Femur (tissue), 1 donor: Measurements from ENCODE around the gene GGCX.
"Not testable (repeated sequence)": the region's sequence is repeated elsewhere in the genome, so short reads cannot be mapped to it uniquely, and the experiment has no call there.

Experiments
- DNase-seq: peaks from one replicate; pipeline ENCODE4 v3.0.0-alpha.2; 2017

The GGCX gene

GRCh38 chr2:85593023-85593422 lies 31.7 kb upstream of the GGCX start:
- no peak for DNase-seq

DNA sequence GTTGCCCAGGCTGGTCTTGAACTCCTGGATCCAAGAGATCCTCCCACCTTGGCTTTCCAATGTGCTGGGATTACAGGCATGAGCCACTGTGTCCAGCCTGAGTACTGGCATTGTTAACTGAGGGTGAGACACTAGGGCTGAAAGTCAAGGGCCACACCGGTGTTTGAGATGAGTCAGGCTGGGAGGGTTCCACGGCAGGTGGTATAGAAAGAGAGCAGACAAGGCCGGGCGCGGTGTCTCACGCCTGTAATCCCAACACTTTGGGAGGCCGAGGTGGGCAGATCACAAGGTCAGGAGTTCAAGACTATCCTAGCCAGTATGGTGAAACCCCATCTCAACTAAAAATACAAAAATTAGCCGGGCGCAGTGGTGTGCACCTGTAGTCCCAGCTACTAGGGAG lies 31.0 kb upstream of the GGCX start:
- DNase-seq, result not testable (repeated sequence)

GRCh38 chr2:85591563-85591962 lies 30.3 kb upstream of the GGCX start:
- DNase-seq, result no peak

GRCh38 chr2:85590950-85591349 lies 29.7 kb upstream of the GGCX start:
- DNase-seq, result no peak

DNA sequence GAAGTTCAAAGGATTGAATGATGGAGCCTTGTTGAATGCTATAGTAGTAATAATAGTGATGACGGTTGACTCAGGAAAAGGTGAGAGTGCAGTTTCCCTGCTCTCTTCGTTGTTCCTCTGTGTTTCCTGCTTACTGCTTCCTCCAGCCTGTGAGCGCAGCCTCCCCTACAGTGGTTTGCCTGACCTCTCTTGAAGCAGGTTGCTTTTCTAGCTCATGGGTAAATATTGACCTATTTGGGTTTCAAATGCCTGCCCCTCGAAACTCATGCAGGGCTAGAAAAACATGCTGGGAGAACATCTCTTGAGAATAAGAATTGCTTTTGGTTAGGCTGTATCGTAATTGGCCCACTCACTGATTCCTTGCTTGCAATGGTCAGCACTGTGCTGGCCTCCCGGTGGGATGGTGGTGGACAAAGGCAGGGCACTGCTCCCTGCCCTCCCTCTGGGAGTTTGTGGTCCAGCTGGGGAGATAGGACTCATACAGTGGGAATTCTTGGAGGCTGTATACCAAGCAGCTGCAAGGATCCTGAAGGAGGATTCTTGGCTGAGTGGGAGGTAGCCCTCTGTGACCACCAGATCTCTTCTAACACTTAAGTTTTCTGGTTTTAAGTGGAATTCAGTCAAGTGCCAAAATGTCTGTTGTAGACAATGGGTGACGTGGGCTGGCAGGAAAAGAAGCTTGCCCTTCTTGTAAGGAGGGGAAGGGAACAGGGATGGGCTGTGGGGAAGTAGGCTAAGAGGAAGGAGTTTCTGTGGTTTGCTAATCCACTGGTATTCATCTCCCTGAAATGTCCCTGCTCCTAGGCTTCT lies 28.9 kb upstream of the GGCX start:
- DNase-seq, result no peak

DNA sequence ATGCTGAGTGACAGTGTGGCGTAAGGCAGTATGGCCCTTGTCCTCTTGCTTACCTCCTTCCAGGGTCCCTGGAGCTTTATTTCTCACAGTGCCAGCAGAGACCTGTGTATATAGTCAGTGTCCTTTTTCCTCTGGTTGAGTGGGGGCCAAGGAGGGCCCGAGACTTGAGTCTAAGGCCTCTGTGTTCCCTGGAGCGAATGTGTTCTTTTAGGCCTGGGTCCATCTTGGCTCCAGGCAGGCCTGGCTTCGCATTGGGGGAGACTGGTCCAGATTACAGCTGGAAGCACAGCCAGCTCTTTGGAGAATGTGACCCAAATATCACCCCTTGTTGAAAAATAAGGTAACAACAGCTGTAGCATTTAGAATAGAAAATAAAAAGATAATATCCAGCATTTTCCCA lies 27.9 kb upstream of the GGCX start:
- no peak for DNase-seq

GRCh38 chr2:85588645-85589044 lies 27.4 kb upstream of the GGCX start:
- no peak for DNase-seq

DNA sequence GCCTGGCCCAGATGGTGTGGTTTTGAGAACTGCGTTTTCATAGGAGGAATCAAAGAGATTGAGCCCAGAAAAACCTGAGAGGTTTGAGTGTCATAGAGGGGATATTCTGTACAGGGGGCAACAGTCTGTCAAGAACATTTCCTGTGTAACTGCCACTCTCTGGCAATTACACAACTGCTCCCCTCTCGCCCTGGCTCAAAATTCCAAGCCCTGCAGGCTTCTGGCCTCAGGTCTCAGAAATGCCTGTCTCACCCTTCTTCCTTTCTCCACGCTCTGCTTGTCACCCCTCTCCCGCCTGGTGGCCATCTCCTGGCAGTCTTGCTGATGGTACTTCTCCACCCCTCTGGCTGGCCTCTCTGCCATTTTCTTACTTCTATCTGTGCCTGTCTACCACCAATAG lies 26.9 kb upstream of the GGCX start:
- no peak for DNase-seq

DNA sequence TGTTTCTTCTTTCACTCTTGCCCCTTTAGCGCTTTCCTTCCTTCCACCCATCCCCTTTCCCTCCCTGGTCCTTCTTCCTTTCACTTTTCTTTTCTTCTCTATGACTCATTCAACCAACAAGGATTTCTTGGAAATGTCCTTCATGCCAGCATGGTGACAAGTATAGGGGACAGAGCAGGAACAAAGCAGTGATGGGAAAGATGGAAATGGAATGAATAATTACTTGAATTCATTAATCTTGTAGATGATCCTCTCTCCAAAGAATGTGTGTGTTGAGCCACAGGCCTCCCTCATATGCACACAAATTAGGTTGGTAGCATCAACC lies 24.4 kb upstream of the GGCX start:
- no peak for DNase-seq

- DNase-seq, result peak; percentile 57
Observed at GRCh38 chr2:85584857-85585780, 23.8 kb upstream of the GGCX start.

DNA sequence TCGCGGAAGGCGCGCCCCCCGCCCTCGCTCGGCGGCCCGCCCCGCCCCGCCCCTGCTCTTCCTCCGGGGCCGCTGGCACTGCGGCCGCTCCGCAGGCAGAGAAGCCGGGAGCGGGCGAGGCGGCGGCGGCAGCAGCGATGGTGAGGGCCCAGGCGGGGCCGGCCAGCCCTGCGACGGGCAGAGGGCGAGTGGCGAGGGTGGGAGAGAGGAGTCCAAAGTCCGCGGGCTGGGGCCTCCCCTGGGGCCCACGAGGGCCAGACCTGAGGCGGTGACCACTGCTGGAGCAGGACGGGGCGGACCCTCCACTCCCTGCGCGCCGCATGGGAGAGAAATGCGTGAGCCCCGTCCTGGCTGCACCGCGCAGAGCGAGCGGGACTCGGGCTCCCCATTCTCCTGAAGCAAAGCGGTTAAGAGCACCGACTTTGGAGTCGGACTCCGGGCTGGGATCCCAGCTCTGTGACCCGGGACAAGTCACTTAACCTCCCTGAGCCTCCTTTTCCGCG lies 23.1 kb upstream of the GGCX start, which contains the start of gene VAMP5:
TSS of gene VAMP5 (plus strand) at position 78 of the 503 bp plus-strand sequence. CDS start at position 138, 60 bp downstream.
- peak; percentile 66 for DNase-seq

GRCh38 chr2:85583667-85584353 lies 22.5 kb upstream of the GGCX start:
- DNase-seq, result no peak

- no peak for DNase-seq
Observed at GRCh38 chr2:85582492-85582891, 21.2 kb upstream of the GGCX start.

DNA sequence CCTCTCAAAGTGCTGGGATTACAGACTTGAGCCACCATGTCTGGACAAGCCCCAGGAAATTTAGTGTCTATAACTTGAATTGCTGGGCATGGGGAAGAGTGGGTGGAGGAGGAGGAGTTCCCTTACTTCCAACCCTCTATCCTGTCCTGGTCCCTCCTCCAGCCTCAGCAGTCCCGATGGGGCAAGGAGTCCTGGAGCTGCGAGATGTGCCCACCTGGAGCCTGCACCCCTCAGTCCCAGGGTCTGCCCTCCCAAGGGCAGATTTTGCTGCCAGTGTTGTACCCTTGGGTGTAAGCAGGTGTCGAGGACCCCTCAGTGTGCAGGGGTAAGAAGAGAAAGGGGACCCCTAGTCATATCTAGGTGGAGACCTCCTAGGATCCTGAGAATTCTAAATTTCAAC lies 18.9 kb upstream of the GGCX start:
- no peak for DNase-seq

DNA sequence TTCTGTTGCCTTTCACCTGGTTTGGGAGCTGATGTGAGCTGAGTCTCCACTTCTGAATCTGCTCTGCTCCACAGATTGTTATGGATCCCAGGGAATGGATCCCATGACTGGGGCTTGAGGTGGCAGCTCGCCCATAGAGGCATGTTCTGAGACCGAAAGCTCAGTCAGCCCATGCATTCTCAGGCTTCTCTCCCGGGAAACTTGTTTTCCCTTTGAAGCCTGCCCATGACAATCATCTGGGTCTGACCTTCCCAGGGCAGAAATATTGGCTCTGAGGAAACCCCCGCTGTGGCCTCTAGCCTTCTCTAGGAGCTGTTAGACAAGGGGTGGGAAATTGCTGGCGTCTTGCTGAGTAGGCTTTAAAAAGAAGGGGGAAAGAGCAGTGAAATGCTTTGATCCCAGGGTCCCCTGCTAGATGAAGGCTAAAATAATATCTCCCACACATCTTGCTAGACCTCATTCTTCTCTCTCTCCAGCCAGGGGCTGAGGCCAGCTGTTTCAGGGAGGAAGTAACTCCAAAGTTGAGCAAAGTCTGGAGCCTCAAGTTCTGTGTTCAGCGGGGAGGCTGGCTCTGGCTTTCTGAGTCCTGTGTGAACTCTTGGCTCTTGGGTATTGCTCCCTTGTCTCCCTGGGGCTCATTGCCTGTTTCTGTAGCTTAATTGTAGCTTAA lies 18.1 kb upstream of the GGCX start:
- DNase-seq, result no peak

GRCh38 chr2:85578243-85579180 lies 17.2 kb upstream of the GGCX start:
- no peak for DNase-seq

DNA sequence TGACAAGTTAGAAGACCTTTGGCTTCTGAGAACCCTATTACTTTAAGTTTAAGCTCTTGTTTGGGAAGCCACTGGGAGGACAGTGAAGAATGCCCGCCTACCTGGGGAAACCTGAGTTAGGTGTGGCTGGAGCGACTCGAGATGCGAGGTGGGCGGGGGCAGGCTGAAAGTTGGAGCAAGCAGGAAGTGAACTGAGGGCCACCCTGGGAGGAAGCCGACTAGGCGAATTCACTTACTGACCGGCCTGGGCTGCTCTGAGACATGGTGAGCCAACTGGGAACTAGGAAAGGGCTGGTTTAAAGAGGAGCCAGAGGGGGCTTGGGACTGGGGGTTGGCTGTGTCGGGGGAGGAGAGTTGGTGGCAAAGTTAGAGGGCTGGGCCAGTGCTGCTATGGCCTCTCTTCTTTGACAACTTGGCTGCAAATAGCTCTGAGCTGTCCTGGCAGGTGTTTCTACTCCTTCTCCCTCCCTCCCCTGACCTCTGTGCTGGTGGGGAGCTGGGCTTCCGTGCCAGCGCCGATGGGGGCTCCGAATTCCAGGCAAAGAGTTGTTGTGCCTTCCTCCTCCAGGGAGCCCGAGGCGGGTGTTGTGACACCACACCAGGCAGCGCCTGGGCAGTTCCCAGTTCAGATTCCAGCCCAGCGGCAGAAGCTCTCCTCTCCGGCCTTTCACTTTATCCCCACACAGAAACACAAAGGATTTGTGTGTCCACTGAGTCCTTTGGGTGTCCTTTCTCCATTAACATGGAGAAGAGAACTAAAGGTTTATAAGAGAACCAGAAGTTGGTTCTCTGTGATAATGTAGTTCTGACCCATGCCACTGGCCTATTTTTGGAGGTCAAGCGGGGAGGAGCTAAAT lies 16.3 kb upstream of the GGCX start, which contains the start of gene VAMP8:
TSS of gene VAMP8 (plus strand) at position 201 of the 857 bp plus-strand sequence. CDS start at position 262, 61 bp downstream.
- DNase-seq, result no peak

GRCh38 chr2:85577063-85577385 lies 15.7 kb upstream of the GGCX start:
- no peak for DNase-seq

DNA sequence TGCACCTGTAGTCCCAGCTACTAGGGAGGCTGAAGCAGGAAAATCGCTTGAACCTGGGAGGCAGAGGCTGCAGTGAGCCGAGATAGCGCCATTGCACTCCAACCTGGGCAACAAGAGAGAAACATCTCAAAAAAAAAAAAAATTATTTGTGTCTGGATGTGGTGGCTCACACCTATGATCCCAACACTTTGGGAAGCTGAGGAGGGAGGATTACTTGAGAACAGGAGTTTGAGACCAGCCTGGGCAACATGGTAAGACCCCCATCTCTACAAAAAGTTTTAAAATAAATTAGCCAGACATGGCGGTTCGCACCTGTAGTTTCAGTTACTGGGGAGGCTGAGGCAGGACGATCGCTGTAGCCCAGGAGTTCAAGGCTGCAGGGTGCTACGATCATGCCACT lies 14.4 kb upstream of the GGCX start:
- no peak for DNase-seq

GRCh38 chr2:85566265-85566664 lies 5.0 kb upstream of the GGCX start:
- DNase-seq, result no peak
